ENCODE results near the gene KCNAB1. TPM values are rescaled to one million over a fixed set of nuclear protein-coding genes. Genes with fewer than 3 reads are reported as not detected.
A peak's percentile ranks its signal among the peaks of the same experiment; 100 is the strongest.

Gene KCNAB1
- total RNA-seq, 1 experiment from 2014 or later = 1.4 TPM

GRCh38 chr3:156473341-156473740 lies 353.0 kb downstream of the KCNAB1 start:
- Histone ChIP-seq H4K20me1 (ENCODE audit: insufficient read depth) (no peaks in the 10 kb centered on the region), H3K27ac (no peak overlapping the region), H3K36me3 (ENCODE audit: low read depth) (no peaks in the 10 kb centered on the region), H3K27me3 (ENCODE audit: insufficient read depth, low read depth) (no peaks in the 10 kb centered on the region), H3K4me3 (no peak overlapping the region), H3K9me3 (ENCODE audit: insufficient read depth, low read depth) (no peaks in the 10 kb centered on the region), H3K4me2 (no peak overlapping the region), H3F3A (ENCODE audit: insufficient read depth, low read depth) (no peaks in the 10 kb centered on the region), H3K4me1 (replicated peaks; ENCODE audit: insufficient read depth) (no peaks in the 10 kb centered on the region), H2AFZ (no peak overlapping the region), H3K9me2 (ENCODE audit: insufficient read depth) (no peaks in the 10 kb centered on the region), H3K79me2 (ENCODE audit: low read depth) (no peaks in the 10 kb centered on the region)
- intact Hi-C loops (cut with micrococcal nuclease; ENCODE audit: unreplicated experiment) = no loop called here
- ChIA-PET CTCF (no interaction called here), POLR2A (ENCODE audit: unreplicated experiment) (interaction anchor here (0.6 kb wide), 1 partner anchor 132 kb away, joined by 6 read pairs; no protein-coding TSS in a partner anchor)
- TF ChIP-seq EZH2 (IDR thresholded peaks at IDR 0.05; ENCODE audit: low read depth) = no peak
- TF ChIP-seq, protein P1, sequence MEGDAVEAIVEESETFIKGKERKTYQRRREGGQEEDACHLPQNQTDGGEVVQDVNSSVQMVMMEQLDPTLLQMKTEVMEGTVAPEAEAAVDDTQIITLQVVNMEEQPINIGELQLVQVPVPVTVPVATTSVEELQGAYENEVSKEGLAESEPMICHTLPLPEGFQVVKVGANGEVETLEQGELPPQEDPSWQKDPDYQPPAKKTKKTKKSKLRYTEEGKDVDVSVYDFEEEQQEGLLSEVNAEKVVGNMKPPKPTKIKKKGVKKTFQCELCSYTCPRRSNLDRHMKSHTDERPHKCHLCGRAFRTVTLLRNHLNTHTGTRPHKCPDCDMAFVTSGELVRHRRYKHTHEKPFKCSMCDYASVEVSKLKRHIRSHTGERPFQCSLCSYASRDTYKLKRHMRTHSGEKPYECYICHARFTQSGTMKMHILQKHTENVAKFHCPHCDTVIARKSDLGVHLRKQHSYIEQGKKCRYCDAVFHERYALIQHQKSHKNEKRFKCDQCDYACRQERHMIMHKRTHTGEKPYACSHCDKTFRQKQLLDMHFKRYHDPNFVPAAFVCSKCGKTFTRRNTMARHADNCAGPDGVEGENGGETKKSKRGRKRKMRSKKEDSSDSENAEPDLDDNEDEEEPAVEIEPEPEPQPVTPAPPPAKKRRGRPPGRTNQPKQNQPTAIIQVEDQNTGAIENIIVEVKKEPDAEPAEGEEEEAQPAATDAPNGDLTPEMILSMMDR (conservative IDR thresholded peaks at IDR 0.05) = no peak
- no TSS peak for BruUV-seq (replicated peaks)
- DNase-seq = no peak

DNA sequence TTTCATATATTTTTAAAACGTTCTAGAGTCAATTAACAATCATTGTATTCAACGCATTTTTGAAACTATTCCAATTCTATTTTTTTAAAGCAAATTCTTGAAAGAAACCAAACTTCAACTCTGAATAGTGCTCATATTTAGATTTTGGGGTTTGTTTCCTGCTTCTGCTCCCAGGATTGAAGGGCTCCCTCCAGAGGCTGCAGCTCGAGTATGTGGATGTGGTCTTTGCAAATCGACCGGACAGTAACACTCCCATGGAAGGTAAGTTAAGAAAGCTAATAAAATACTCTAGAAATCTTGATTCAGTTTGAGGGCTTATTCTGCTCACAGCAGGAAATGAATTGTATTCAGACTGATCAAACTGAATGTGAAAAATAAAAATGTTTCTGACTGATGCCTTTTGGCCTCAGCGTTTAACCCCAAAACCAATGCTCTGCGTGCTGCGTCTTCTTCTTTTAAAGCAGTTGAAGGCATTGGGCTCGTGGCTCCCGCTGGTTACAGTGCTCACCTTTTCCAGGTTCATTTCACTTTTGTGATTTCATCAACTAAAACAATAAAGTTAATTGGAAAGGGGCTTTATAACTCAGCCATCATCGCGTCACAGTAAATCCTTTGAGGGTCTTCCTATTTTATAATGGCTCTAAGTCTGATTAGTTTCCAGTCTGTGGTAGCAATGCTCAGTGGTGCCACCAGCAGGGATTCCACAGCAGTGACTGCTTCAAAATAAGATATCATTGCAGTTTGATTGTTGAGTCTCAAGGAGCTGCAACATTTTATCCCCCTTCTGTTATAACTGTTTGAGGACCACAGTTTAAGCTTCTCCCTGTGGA lies 354.4 kb downstream of the KCNAB1 start:
- POLR2A ChIA-PET (ENCODE audit: unreplicated experiment) = interaction anchor here (0.7 kb wide), 1 partner anchor 326 kb away, joined by 4 read pairs; no protein-coding TSS in a partner anchor
- intact Hi-C loops (cut with micrococcal nuclease; ENCODE audit: unreplicated experiment) = no loop called here

DNA sequence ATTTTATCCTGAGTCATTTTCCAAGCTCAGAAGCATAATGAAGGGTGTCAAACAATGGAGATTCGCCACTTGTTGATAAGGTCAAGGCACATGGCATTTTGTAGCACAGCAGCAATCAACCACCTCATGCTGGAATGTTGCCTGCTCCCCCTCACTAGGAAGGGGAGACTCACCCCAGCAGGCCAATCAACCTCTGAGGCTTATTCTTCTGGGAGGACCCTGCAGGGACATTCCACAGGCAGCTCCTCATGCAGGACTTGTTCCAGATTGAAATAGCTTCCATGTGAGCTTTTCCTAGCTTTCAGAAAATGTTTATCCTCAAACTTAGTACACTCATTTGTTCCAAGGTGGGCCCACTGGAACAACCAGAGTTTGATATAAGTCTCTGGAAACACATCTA lies 356.9 kb downstream of the KCNAB1 start:
- Histone ChIP-seq H3K36me3 (ENCODE audit: low read depth) (no peaks in the 10 kb centered on the region), H2AFZ (no peak overlapping the region), H3K9me3 (ENCODE audit: insufficient read depth, low read depth) (no peaks in the 10 kb centered on the region), H3K79me2 (ENCODE audit: low read depth) (no peaks in the 10 kb centered on the region), H3K4me3 (no peak overlapping the region), H3F3A (ENCODE audit: insufficient read depth, low read depth) (no peaks in the 10 kb centered on the region), H3K4me1 (replicated peaks; ENCODE audit: insufficient read depth) (no peaks in the 10 kb centered on the region), H3K27me3 (ENCODE audit: insufficient read depth, low read depth) (no peaks in the 10 kb centered on the region), H3K4me2 (no peak overlapping the region), H3K27ac (no peak overlapping the region), H3K9me2 (ENCODE audit: insufficient read depth) (no peaks in the 10 kb centered on the region), H4K20me1 (ENCODE audit: insufficient read depth) (no peaks in the 10 kb centered on the region)
- no peak for TF ChIP-seq EZH2 (IDR thresholded peaks at IDR 0.05; ENCODE audit: low read depth)
- TF ChIP-seq, protein P1 (conservative IDR thresholded peaks at IDR 0.05) = no peak
- intact Hi-C loops (cut with micrococcal nuclease; ENCODE audit: unreplicated experiment) = no loop called here
- ChIA-PET POLR2A (ENCODE audit: unreplicated experiment) (no interaction called here), CTCF (no interaction called here)
- DNase-seq = no peak
- BruUV-seq (replicated peaks) = no TSS peak

More for the DNA sequence above, 354.4 kb downstream of the KCNAB1 start:
- Histone ChIP-seq H3F3A (ENCODE audit: insufficient read depth, low read depth) (no peaks in the 10 kb centered on the region), H3K27ac (no peak overlapping the region), H3K4me3 (no peak overlapping the region), H3K27me3 (ENCODE audit: insufficient read depth, low read depth) (no peaks in the 10 kb centered on the region), H2AFZ (no peak overlapping the region), H3K9me3 (ENCODE audit: insufficient read depth, low read depth) (no peaks in the 10 kb centered on the region), H3K4me2 (no peak overlapping the region), H4K20me1 (ENCODE audit: insufficient read depth) (no peaks in the 10 kb centered on the region), H3K4me1 (replicated peaks; ENCODE audit: insufficient read depth) (no peaks in the 10 kb centered on the region), H3K79me2 (ENCODE audit: low read depth) (no peaks in the 10 kb centered on the region), H3K9me2 (ENCODE audit: insufficient read depth) (no peaks in the 10 kb centered on the region), H3K36me3 (ENCODE audit: low read depth) (no peaks in the 10 kb centered on the region)
- CTCF ChIA-PET = interaction anchor here (0.7 kb wide), 1 partner anchor 10 kb away, joined by 3 read pairs; no protein-coding TSS in a partner anchor
- DNase-seq = no peak
- TF ChIP-seq, protein P1 (conservative IDR thresholded peaks at IDR 0.05) = 0 out of 2 replicates have a peak, but pooled peaks have one; percentile 38
- no peak for TF ChIP-seq EZH2 (IDR thresholded peaks at IDR 0.05; ENCODE audit: low read depth)
- no TSS peak for BruUV-seq (replicated peaks)

Data from PC-9 (cell line).